ENCODE results near the gene SLC44A1. TPM values are rescaled to one million over a fixed set of nuclear protein-coding genes. Genes with fewer than 3 reads are reported as not detected.
A peak's percentile ranks its signal among the peaks of the same experiment; 100 is the strongest.
"Not testable (repeated sequence)": the region's sequence is repeated elsewhere in the genome, so short reads cannot be mapped to it uniquely, and the experiment has no call there.

SLC44A1 gene
- total and polyA plus RNA-seq, 2 donors from 2014 or later: 17.4 to 42.3 TPM

DNA sequence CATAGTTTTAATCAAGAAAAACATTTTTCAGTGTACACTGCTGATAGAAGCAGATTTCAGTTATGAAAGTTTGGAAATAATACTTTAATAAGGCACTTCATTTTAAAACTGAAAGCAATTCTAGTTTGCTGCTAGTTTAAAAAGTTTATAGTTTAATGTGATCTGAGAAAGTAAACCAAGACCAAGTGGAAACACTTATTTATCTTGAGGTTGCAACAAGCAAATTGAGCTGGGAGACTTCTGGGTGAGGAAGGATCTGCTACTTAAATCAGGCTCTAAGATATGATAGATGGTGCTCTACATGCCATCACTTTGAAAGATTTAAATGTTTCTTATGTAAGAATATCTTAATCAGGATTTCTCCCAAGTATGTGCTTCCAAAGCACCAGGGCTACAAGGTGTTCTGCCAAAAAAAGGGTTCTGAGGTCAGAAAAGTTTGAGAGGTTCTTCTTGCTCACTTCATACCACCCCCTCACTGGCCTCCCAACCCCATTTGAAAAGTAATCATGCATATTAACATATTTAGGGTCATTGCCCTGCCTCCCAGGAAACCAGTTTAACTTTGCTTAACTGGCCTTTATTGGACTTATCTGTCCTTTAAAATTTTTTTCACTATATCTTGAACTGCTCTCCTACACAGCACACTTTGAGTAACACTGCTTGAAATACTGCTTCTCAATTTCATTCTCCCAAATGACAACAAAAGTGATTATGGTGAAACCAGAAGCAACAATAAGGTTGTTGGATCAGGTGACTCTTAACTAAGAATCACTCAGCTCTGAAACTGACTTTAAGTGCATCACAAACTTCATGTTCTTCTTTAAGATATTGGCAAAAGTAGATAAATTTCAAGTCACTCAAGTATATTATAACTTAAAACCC, 15.5 kb downstream of the SLC44A1 start:
- TF ChIP-seq, protein P1, sequence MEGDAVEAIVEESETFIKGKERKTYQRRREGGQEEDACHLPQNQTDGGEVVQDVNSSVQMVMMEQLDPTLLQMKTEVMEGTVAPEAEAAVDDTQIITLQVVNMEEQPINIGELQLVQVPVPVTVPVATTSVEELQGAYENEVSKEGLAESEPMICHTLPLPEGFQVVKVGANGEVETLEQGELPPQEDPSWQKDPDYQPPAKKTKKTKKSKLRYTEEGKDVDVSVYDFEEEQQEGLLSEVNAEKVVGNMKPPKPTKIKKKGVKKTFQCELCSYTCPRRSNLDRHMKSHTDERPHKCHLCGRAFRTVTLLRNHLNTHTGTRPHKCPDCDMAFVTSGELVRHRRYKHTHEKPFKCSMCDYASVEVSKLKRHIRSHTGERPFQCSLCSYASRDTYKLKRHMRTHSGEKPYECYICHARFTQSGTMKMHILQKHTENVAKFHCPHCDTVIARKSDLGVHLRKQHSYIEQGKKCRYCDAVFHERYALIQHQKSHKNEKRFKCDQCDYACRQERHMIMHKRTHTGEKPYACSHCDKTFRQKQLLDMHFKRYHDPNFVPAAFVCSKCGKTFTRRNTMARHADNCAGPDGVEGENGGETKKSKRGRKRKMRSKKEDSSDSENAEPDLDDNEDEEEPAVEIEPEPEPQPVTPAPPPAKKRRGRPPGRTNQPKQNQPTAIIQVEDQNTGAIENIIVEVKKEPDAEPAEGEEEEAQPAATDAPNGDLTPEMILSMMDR (IDR thresholded peaks at IDR 0.05; ENCODE audit: borderline replicate concordance, extremely low read depth, insufficient read depth): no peak
- peak overlapping the region in 1 of 2 donors; percentile 53 for H3K27ac ChIP-seq (ENCODE audit: low read depth in 2 of 2, low read length in 2 of 2)
- H3K4me1 ChIP-seq (ENCODE audit: control insufficient read depth in 2 of 3, insufficient read depth in 2 of 3, low read depth in 1 of 3, low read length in 3 of 3): peaks cover 3 to 32% (median 12%) of the 10 kb centered on the region in 3 donors
- DNase-seq (peak in 1 of 5 donors; percentile 28), FAIRE-seq (no peak)
- no peak overlapping the region for H3K4me3 ChIP-seq (ENCODE audit: low read length in 3 of 3)
- no peaks in the 10 kb centered on the region for H3K27me3 ChIP-seq (ENCODE audit: control insufficient read depth, insufficient read depth, low read length)
- no peaks in the 10 kb centered on the region for H3K9me3 ChIP-seq (ENCODE audit: control insufficient read depth in 2 of 3, insufficient read depth in 1 of 3, low read length in 3 of 3)
- H3K9ac ChIP-seq (ENCODE audit: low read length in 3 of 3): no peak overlapping the region
- no peaks in the 10 kb centered on the region for H3K36me3 ChIP-seq (ENCODE audit: control insufficient read depth in 2 of 3, insufficient read depth in 3 of 3, low read length in 3 of 3)
- intact Hi-C loops (cut with DNase I): no loop called here

DNA sequence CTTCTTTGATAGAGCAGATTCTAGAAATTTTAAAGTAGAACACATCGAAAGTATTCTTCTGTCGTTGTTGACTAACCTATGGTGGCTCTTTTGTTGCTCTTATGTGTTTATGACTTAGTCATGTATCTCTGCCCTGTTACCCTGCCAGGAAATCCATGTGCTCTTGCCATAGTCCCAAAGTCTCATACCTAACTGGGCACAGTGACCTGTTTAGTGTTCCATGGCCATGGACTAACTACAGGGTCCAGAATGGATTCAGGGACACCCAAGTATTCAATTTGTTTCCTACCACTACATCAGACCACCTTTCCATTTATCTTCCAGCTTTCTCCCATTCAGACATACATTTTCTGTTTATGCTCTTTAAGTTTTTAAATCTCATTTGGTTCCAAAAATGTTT, 18.0 kb downstream of the SLC44A1 start:
- no peak for DNase-seq

DNA sequence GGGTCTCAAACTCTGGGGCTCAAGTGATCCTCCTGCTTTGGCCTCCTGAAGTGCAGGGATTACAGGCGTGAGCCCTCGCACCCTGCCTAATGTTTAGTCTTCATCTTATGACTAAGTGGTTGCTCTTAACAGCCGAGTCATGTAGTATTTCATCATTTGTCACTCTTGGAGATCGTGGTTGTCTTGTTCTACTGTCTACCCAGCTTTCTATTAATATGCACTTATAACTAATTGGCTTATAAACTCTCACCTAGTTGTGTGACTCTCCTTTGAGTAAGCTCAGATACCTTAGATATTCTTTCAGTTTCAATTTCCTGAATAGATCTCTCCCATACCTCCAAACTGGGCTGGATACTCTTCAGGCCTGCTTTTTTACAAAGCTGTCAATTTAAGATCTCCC, 19.9 kb downstream of the SLC44A1 start:
- no peak overlapping the region for H3K27ac ChIP-seq (ENCODE audit: low read depth in 2 of 2, low read length in 2 of 2)
- H3K4me1 ChIP-seq (ENCODE audit: control insufficient read depth in 2 of 3, insufficient read depth in 2 of 3, low read depth in 1 of 3, low read length in 3 of 3): peaks cover 3 to 16% (median 7%) of the 10 kb centered on the region in 3 donors
- intact Hi-C loops (cut with DNase I): no loop called here
- no peaks in the 10 kb centered on the region for H3K36me3 ChIP-seq (ENCODE audit: control insufficient read depth in 2 of 3, insufficient read depth in 3 of 3, low read length in 3 of 3)
- DNase-seq: no peak
- TF ChIP-seq, protein P1 (IDR thresholded peaks at IDR 0.05; ENCODE audit: borderline replicate concordance, extremely low read depth, insufficient read depth): no peak
- H3K4me3 ChIP-seq (ENCODE audit: low read length in 3 of 3): no peak overlapping the region
- H3K9ac ChIP-seq (ENCODE audit: low read length in 3 of 3): no peak overlapping the region
- FAIRE-seq: no peak
- no peaks in the 10 kb centered on the region for H3K9me3 ChIP-seq (ENCODE audit: control insufficient read depth in 2 of 3, insufficient read depth in 1 of 3, low read length in 3 of 3)
- no peaks in the 10 kb centered on the region for H3K27me3 ChIP-seq (ENCODE audit: control insufficient read depth, insufficient read depth, low read length)

More for the DNA sequence above, 18.0 kb downstream of the SLC44A1 start:
- H3K36me3 ChIP-seq (ENCODE audit: control insufficient read depth in 2 of 3, insufficient read depth in 3 of 3, low read length in 3 of 3): no peaks in the 10 kb centered on the region
- H3K9ac ChIP-seq (ENCODE audit: low read length in 3 of 3): no peak overlapping the region
- no peaks in the 10 kb centered on the region for H3K9me3 ChIP-seq (ENCODE audit: control insufficient read depth in 2 of 3, insufficient read depth in 1 of 3, low read length in 3 of 3)
- no peaks in the 10 kb centered on the region for H3K27me3 ChIP-seq (ENCODE audit: control insufficient read depth, insufficient read depth, low read length)
- no peak overlapping the region for H3K4me3 ChIP-seq (ENCODE audit: low read length in 3 of 3)
- TF ChIP-seq, protein P1 (IDR thresholded peaks at IDR 0.05; ENCODE audit: borderline replicate concordance, extremely low read depth, insufficient read depth): no peak
- FAIRE-seq: no peak
- H3K27ac ChIP-seq (ENCODE audit: low read depth in 2 of 2, low read length in 2 of 2): no peak overlapping the region
- peaks cover 3 to 32% (median 12%) of the 10 kb centered on the region in 3 donors for H3K4me1 ChIP-seq (ENCODE audit: control insufficient read depth in 2 of 3, insufficient read depth in 2 of 3, low read depth in 1 of 3, low read length in 3 of 3)
- intact Hi-C loops (cut with DNase I): no loop called here

DNA sequence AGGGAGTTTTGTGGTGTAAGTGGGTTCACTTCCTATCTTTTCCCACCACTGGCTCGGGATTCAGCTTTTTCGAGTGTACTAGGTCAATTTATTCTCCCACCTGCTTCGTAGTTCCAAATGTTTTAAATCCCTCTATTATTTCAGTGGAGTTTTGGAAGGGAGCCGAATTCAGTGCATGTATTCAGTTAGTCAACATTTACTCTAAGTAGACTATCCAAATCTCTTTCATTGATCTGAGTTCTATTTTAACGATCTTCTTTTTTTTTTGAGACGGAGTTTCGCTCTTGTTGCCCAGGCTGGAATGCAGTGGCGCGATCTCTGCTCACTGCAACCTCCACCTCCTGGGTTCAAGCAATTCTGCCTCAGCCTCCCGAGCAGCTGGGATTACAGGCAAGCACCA, 23.8 kb downstream of the SLC44A1 start:
- H3K9me3 ChIP-seq (ENCODE audit: control insufficient read depth in 2 of 3, insufficient read depth in 1 of 3, low read length in 3 of 3); intact Hi-C loops (cut with DNase I); H3K4me3 ChIP-seq (ENCODE audit: low read length in 3 of 3); H3K4me1 ChIP-seq (ENCODE audit: control insufficient read depth in 2 of 3, insufficient read depth in 2 of 3, low read depth in 1 of 3, low read length in 3 of 3); H3K27me3 ChIP-seq (ENCODE audit: control insufficient read depth, insufficient read depth, low read length); H3K36me3 ChIP-seq (ENCODE audit: control insufficient read depth in 2 of 3, insufficient read depth in 3 of 3, low read length in 3 of 3); H3K27ac ChIP-seq (ENCODE audit: low read depth in 2 of 2, low read length in 2 of 2); FAIRE-seq; H3K9ac ChIP-seq (ENCODE audit: low read length in 3 of 3); DNase-seq: not testable (repeated sequence)
